Skeletal muscle tissue (tissue), 4 donors: Measurements from ENCODE around the gene NLRC3. TPM values are rescaled to one million over a fixed set of nuclear protein-coding genes. Genes with fewer than 3 reads are reported as not detected.

Source experiments
- H3K27ac ChIP-seq: one replicate; pipeline ENCODE4 v1.7.0; 2013; ENCODE audit warnings: mild to moderate bottlenecking, low read depth, low read length, inconsistent platforms
- H3K27me3 ChIP-seq, 3 donors: one replicate each; pipeline ENCODE4 v1.7.0; 2013; ENCODE audit warnings: low read length in 3 of 3; ENCODE audit not compliant: control insufficient read depth in 3 of 3, insufficient read depth in 3 of 3
- H3K36me3 ChIP-seq, 3 donors: one replicate each; pipeline ENCODE4 v1.7.0; 2013; ENCODE audit warnings: low read length in 3 of 3; ENCODE audit not compliant: control insufficient read depth in 3 of 3, insufficient read depth in 3 of 3
- H3K4me1 ChIP-seq, 3 donors: one replicate each; pipeline ENCODE4 v1.7.0; 2013; ENCODE audit warnings: low read length in 3 of 3, mild to moderate bottlenecking in 3 of 3; ENCODE audit not compliant: control insufficient read depth in 3 of 3, insufficient read depth in 3 of 3
- H3K4me3 ChIP-seq, 3 donors: one replicate each; pipeline ENCODE4 v1.7.0; 2013; ENCODE audit warnings: low read length in 3 of 3
- H3K9ac ChIP-seq, 3 donors: one replicate each; pipeline ENCODE4 v1.7.0; 2013; ENCODE audit warnings: low read length in 3 of 3, mild to moderate bottlenecking in 3 of 3, moderate library complexity in 2 of 3, low read depth in 1 of 3
- H3K9me3 ChIP-seq, 3 donors: one replicate each; pipeline ENCODE4 v1.7.0; 2013; ENCODE audit warnings: low read length in 3 of 3; ENCODE audit not compliant: control insufficient read depth in 3 of 3
- total RNA-seq: library from RNA; depleted of rRNA; stranded (reverse); fragments of >200 nt; gene quantifications from one replicate; pipeline ENCODE4 v1.2.3, GENCODE V29; 2014
- donor health status: Osteomylitis.

NLRC3 gene
- total RNA-seq, 1 donor from 2014 or later, result 0.52 TPM

- H3K36me3 ChIP-seq, result peaks cover 20 to 37% (median 24%) of the 10 kb centered on the region in 3 donors
- no peaks in the 10 kb centered on the region for H3K9me3 ChIP-seq
- H3K4me3 ChIP-seq, result no peak overlapping the region
- no peak overlapping the region for H3K9ac ChIP-seq
- no peak overlapping the region for H3K27ac ChIP-seq
- no peaks in the 10 kb centered on the region for H3K4me1 ChIP-seq
- no peaks in the 10 kb centered on the region for H3K27me3 ChIP-seq
Measured at GRCh38 chr16:3590736-3591435, 13.7 kb upstream of the NLRC3 start.

GRCh38 chr16:3589991-3590701, 12.9 kb upstream of the NLRC3 start:
- Histone ChIP-seq H3K4me3 (no peak overlapping the region), H3K4me1 (no peaks in the 10 kb centered on the region), H3K36me3 (peaks cover 20 to 36% (median 24%) of the 10 kb centered on the region in 3 donors), H3K9ac (no peak overlapping the region), H3K27me3 (no peaks in the 10 kb centered on the region), H3K9me3 (no peaks in the 10 kb centered on the region), H3K27ac (no peak overlapping the region)

GRCh38 chr16:3589441-3589921, 12.3 kb upstream of the NLRC3 start:
- Histone ChIP-seq H3K9ac (no peak overlapping the region), H3K36me3 (peaks cover 22 to 35% (median 24%) of the 10 kb centered on the region in 3 donors), H3K4me3 (no peak overlapping the region), H3K4me1 (no peaks in the 10 kb centered on the region), H3K27me3 (no peaks in the 10 kb centered on the region), H3K27ac (no peak overlapping the region), H3K9me3 (no peaks in the 10 kb centered on the region)

GRCh38 chr16:3589001-3589400, 11.8 kb upstream of the NLRC3 start:
- Histone ChIP-seq H3K27ac (no peak overlapping the region), H3K4me1 (no peaks in the 10 kb centered on the region), H3K27me3 (no peaks in the 10 kb centered on the region), H3K9ac (no peak overlapping the region), H3K4me3 (no peak overlapping the region), H3K36me3 (peaks cover 23 to 34% (median 24%) of the 10 kb centered on the region in 3 donors), H3K9me3 (no peaks in the 10 kb centered on the region)

GRCh38 chr16:3587547-3588110, 10.4 kb upstream of the NLRC3 start:
- Histone ChIP-seq H3K4me1 (no peaks in the 10 kb centered on the region), H3K27ac (no peak overlapping the region), H3K4me3 (no peak overlapping the region), H3K36me3 (peaks cover 31 to 44% (median 34%) of the 10 kb centered on the region in 3 donors), H3K9ac (no peak overlapping the region), H3K9me3 (no peaks in the 10 kb centered on the region), H3K27me3 (no peaks in the 10 kb centered on the region)

GRCh38 chr16:3584412-3584811, 7.2 kb upstream of the NLRC3 start:
- Histone ChIP-seq H3K4me1 (no peaks in the 10 kb centered on the region), H3K36me3 (peaks cover 21 to 25% (median 21%) of the 10 kb centered on the region in 3 donors), H3K9me3 (no peaks in the 10 kb centered on the region)

GRCh38 chr16:3583303-3584038, 6.3 kb upstream of the NLRC3 start:
- peaks cover 0 to 5% (median 3%) of the 10 kb centered on the region in 3 donors for H3K27me3 ChIP-seq
- no peak overlapping the region for H3K4me3 ChIP-seq
- H3K27ac ChIP-seq, result no peak overlapping the region
- H3K9ac ChIP-seq, result no peak overlapping the region
- H3K9me3 ChIP-seq, result no peaks in the 10 kb centered on the region
- peaks cover 0 to 4% (median 2%) of the 10 kb centered on the region in 3 donors for H3K4me1 ChIP-seq
- peaks cover 19 to 22% (median 21%) of the 10 kb centered on the region in 3 donors for H3K36me3 ChIP-seq

More at GRCh38 chr16:3584412-3584811, 7.2 kb upstream of the NLRC3 start:
- Histone ChIP-seq H3K9ac (no peak overlapping the region), H3K27ac (no peak overlapping the region), H3K27me3 (no peaks in the 10 kb centered on the region), H3K4me3 (no peak overlapping the region)

- Histone ChIP-seq H3K36me3 (peaks cover 16 to 19% (median 18%) of the 10 kb centered on the region in 3 donors), H3K4me3 (no peak overlapping the region), H3K27me3 (peaks cover 0 to 11% (median 9%) of the 10 kb centered on the region in 3 donors), H3K4me1 (peaks cover 0 to 6% (median 2%) of the 10 kb centered on the region in 3 donors), H3K27ac (no peak overlapping the region), H3K9me3 (no peaks in the 10 kb centered on the region), H3K9ac (no peak overlapping the region)
Measured at GRCh38 chr16:3582276-3583165, 5.3 kb upstream of the NLRC3 start.

- Histone ChIP-seq H3K4me1 (peaks cover 0 to 6% (median 2%) of the 10 kb centered on the region in 3 donors), H3K36me3 (peaks cover 16 to 19% (median 18%) of the 10 kb centered on the region in 3 donors), H3K9ac (no peak overlapping the region), H3K4me3 (no peak overlapping the region), H3K27me3 (peaks cover 0 to 16% (median 16%) of the 10 kb centered on the region in 3 donors), H3K9me3 (no peaks in the 10 kb centered on the region), H3K27ac (no peak overlapping the region)
Measured at GRCh38 chr16:3581392-3581791, 4.2 kb upstream of the NLRC3 start.
